C1 segment of cervical spinal cord (tissue), 14 donors: Measurements from ENCODE around the gene MRPS34.
A peak's percentile ranks its signal among the peaks of the same experiment; 100 is the strongest.

Experiments
- DNase-seq, 14 donors: peaks; one replicate each; lab custom pipeline; 2025; lab: John Stamatoyannopoulos, UW

The MRPS34 gene

DNA sequence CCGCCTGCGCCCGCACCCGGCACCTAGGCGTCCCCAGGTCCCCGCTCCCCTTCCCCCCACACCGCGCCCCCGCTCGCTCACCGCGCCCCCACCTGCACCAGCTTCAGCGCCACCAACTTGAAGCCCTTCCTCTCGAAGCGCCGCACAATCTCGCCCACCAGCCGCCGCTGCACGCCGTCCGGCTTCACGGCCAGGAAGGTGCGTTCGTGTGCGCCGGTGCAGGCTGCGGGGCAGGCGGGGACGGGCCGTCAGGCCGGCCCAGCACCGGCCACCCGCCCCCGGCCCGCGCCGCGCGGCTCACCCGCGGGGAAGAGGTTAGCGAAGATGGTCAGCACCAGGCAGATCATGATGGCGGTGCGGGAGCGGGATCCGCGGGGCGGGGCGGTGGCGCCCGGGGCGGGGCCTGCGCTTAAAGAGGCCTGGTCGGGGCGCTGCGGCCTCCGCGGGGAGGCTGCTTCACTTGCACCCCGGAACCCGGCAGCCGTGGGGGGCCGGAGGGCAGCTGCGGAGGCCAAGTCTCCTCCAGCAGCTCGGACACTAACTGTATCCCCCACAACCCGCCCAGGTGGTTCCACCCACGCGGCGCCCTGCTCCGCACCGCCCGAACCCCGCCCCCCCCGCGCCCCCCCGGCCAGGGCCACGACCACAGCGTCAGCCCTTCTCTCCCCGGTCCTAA is 1.6 kb downstream of the MRPS34 start, which contains the start of gene NME3:
TSS of gene NME3 (minus strand) at position 356 of the 676 bp plus-strand sequence. CDS start at position 347, 9 bp downstream.
- peak in 13 of 14 donors; percentile 10 to 82 (median 51) for DNase-seq

DNA sequence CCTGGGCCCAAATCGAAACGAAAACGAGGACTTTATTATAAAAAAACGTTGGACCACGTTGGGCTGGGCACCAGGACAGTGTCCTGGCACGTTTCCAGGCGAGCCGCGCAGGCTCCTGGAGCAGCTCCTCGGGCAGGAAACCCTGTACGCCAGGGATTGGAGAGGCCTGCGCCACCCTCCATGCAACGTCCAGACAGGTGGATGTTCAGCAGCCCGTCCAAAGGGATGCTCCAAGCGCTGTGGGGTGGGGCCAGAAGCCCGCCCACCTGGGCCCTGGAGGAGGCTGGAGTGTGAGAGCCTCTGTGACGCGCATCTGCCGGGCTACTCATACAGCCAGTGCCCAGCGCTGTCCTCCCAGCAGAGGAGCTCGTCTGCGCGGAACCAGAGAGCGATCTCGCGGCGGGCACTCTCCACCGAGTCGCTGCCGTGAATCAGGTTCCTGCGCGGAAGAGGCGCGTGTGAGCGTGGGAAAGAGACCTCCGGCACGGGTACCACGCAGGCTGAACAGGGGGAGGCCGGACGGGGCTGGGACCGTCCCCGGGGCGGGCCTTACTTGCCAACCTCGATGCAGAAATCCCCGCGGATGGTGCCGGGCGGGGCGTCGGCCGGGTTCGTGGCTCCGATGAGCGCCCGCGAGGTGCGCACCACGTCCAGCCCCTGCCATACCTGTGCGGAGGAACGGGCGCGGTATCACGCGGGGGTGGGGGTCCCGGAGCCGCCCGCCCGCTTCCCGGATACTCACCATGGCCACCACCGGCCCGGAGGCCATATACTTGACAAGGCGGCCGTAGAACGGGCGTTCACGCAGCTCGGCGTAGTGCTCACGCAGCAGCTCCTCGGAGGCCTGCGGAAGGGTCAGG is 2.4 kb downstream of the MRPS34 start:
- DNase-seq = peak in 10 of 14 donors; percentile 18 to 72 (median 48)

DNA sequence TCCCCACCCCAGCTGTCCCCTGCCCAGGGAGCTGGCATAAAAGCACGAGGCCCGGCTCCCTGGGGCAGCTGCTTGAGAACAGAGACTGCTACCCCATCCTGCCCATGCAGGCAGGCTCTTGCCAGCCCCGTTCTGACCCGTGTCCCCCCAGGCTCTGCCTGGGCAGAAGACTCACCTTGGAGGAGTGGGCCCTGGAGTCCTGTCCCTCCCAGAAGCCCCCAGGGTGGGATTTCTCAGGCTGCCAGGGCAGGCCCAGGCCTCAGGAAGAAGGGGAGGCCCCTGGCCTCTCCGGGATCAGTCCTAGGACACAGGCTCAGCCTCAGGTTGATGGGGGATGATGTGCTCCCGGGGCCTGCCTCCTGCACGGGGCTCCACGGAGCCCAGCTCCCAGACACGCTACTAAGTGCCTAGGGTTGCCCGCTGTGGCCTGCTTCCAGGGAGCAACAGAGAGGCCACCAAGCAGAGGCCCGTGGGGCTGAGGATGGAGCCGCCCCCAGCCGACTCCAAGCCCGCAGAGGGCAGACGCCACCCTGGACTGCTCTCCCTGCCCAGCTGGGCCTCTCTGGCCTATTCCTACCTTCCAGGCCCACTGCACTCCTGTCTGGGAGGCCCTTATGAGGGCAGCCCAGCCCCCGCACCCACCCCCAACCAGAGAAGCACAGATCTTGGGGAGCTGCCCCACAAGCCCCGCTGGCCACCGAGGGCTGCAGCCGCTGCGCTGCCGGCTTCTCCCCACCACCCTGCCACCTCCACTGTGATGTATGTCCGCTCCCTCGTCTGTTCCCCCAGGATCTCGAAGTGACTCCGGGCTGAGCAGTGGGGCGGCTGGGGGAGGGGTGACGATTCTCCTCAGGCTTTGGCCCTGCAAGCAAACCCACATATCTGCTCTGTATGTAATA is 3.3 kb downstream of the MRPS34 start:
- peak in 4 of 14 donors; percentile 38 to 48 (median 47) for DNase-seq

DNA sequence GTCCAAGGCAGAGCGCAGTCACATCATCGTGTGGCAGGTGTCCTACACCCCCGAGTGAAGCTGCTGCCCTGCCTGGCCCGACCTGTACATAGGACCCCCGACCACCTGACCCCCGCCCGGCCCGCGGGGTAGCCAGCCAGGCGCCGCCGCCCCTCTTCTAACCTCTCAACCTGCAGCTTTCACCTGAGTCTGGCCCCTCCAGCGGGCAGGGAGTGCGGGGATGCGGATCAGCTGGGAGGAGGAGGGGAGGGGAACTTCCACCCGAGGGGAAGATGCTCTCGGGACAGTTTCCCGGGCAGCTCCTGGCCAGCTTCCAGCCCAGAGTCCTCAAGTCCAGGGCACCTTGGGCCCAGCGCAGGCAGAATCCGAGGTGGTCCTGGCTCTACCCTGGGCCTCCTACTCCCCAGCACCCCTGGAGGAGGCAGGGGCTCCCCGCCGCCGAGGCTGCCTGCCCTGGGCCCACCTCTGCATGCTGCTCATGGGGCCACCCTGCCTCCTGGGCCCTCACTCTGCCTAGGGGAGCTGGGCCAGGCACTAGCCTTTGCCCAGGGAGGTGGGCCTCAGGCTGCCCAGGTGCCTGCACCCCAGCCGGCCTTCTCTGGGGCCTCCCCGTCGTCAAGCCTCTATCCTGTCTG is 4.0 kb downstream of the MRPS34 start:
- peak in 1 of 14 donors; percentile 48 for DNase-seq

DNA sequence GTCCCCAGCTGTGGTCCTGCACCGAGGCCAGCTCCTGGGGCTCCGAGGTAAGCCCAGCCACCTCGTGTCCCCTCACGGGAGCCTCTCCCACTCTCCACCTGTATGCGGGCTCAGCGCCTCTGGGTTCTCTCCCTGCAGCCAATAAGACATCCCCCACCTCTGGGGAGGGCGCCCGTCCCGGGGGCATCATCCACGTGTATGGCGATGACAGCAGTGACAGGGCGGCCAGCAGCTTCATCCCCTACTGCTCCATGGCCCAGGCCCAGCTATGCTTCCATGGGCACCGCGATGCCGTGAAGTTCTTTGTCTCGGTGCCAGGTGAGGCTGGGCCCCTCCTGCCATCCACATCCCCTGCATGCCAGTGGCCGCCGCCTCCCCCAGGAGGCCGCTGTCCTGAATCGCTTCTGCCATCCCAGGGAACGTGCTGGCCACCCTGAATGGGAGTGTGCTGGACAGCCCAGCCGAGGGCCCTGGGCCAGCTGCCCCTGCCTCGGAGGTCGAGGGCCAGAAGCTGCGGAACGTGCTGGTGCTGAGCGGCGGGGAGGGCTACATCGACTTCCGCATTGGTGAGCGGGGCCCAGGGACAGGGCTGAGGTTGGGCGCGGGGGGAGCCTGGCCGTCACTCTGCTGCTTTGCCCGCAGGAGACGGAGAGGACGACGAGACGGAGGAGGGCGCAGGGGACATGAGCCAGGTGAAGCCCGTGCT is 4.7 kb downstream of the MRPS34 start:
- DNase-seq = no peak

DNA sequence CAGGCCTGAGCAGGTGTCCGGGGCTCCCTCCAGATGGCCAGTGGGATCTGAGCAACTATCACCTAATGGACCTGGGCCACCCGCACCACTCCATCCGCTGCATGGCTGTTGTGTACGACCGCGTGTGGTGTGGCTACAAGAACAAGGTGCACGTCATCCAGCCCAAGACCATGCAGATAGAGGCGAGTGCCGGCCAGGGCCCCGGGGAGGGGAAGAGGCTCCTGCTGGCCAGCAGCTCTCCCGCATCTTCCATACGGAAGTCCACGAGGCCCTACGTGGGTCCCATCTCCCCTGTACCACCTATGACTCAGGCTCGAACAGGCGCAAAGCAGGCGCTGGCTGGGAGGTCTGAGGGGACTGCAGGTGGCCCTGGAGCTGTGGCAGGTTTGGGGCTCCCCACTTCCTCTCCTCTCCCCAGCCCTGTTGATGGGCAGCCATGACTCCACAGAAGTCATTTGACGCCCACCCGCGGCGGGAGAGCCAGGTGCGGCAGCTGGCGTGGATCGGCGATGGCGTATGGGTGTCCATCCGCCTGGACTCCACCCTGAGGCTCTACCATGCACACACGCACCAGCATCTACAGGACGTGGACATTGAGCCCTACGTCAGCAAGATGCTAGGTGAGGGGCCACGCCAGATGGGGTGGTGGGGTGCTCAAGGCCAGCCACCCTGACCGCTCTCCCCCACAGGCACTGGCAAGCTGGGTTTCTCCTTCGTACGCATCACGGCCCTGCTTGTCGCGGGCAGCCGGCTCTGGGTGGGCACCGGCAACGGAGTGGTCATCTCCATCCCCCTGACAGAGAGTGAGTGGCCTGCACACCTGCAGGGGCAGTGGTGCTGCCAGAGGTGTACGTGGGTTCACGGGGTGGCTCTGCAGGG is 5.6 kb downstream of the MRPS34 start:
- peak in 1 of 14 donors; percentile 35 for DNase-seq

DNA sequence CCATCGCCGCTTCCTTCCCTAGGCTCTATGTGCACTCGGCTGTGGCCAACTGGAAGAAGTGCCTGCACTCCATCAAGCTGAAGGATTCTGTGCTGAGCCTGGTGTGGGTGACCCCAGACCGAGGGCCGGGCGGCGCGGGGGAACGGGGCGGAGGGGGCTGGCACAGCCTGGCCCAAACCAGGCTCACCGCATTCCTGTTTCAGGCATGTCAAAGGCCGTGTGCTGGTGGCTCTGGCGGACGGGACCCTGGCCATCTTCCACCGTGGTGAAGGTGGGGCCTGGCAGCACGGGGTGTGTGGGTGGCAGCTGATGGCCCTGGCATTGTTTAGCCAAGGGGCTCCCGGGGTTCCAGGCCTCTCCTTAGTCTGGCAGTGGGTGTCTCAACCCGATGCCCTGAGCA is 6.2 kb downstream of the MRPS34 start:
- DNase-seq = peak in 1 of 14 donors; percentile 35

DNA sequence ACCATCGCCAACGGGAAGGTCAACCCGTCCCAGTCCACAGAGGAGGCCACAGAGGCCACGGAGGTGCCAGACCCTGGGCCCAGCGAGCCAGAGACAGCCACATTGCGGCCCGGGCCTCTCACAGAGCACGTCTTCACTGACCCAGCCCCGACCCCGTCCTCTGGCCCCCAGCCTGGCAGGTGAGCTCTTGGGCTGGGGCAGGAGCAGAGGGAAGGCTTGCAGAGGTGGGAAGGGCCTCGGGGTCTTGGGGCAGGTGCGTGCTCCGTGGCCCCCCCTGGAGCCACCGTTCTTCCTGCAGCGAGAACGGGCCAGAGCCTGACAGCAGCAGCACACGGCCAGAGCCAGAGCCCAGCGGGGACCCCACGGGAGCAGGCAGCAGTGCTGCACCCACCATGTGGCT is 6.7 kb downstream of the MRPS34 start:
- DNase-seq = no peak

DNA sequence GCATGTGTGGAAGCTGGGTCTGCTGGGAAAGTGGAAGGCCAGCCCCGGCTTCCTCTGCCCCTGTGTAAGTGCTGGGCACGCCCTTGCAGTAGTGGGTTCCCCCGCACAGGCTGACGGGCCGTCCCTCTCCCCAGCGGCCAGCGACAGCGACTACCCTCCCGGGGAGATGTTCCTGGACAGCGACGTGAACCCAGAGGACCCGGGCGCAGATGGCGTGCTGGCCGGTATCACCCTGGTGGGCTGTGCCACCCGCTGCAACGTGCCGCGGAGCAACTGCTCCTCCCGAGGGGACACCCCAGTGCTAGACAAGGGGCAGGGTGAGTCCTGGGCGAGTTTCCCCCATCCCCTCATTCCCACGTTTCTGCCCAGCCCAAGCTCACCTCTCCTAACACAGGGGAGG is 7.1 kb downstream of the MRPS34 start:
- DNase-seq = no peak

DNA sequence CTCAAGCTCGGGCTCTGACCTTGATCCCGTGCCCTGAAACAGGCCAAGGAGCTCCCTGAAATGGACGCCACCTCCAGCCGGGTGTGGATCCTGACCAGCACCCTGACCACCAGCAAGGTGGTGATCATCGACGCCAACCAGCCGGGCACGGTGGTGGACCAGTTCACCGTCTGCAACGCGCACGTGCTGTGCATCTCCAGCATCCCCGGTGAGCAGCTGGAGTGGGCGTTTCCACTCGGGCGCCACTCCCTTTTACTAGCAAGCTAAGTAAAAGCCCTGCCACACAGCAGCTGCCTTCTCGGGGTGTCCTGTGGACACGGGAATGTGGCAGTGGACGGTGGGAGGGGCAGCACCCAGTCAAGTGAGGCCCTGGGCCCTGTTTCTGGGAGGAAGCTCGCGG is 8.0 kb downstream of the MRPS34 start:
- no peak for DNase-seq

DNA sequence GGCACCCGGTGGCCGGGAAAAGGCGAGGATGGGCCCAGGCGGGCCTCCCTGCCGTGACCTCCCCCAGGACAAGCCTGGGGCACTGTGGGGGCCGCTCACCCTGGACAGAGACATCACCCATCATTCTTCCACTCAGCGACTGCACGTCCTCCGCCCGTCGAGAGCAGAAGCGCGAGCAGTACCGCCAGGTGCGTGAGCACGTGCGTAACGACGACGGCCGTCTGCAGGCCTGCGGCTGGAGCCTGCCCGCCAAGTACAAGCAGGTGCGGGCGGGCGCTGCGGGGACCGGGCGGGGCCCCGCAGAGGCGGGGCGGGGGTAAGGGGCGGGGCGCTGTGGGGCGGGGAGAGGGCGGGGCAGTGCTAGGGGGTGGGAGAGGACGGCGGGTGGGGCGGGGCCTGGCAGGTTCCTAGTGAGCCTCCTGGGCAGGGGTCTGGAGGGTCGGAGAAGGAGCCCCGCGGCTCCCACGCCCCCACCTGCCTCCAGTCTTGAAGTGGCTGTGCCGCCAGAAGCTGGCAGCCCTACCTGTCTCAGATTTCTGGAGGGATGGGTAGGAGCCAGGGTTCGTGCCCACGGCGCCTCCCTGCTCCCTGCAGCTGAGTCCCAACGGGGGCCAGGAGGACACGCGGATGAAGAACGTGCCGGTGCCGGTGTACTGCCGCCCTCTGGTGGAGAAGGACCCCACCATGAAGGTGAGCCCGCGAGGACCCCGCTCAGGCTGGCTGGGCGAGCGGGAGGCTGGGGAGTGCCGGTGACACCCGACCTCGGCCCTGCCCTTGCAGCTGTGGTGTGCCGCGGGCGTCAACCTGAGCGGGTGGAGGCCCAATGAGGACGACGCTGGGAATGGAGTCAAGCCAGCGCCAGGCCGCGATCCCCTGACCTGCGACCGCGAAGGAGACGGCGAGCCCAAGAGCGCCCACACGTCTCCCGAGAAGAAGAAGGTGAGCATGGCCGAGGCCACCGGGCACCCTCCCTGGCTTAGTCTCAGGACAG is 9.1 kb downstream of the MRPS34 start:
- DNase-seq = peak in 1 of 14 donors; percentile 48

DNA sequence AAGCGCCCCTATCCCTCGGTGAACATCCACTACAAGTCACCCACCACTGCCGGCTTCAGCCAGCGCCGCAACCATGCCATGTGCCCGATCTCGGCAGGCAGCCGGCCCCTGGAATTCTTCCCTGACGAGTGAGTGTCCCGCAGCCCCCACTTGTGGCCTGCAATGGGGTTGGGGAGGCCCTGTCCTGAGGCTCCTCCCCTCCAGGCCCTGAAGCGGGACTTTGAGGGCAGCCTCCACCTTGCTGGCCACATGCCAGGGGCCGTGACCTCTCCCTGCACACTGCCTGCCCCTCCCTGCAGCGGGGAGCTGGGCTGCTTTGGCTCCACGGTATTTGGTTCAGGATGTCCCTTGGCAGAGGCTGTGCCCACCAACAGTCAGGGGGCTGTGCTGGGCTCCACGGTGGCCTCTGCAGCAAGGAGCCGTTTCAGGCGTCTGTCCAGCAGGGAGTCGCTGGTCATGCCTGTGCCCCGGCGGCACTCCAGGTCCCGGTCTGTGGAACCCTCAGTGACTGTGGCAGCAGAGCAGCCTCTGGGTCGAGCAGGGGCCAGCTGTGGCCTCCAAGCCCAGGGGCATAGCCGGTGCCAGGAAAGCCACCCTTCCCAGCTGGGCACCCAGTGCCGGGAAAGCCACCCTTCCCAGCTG is 9.9 kb downstream of the MRPS34 start:
- peak in 1 of 14 donors; percentile 39 for DNase-seq

DNA sequence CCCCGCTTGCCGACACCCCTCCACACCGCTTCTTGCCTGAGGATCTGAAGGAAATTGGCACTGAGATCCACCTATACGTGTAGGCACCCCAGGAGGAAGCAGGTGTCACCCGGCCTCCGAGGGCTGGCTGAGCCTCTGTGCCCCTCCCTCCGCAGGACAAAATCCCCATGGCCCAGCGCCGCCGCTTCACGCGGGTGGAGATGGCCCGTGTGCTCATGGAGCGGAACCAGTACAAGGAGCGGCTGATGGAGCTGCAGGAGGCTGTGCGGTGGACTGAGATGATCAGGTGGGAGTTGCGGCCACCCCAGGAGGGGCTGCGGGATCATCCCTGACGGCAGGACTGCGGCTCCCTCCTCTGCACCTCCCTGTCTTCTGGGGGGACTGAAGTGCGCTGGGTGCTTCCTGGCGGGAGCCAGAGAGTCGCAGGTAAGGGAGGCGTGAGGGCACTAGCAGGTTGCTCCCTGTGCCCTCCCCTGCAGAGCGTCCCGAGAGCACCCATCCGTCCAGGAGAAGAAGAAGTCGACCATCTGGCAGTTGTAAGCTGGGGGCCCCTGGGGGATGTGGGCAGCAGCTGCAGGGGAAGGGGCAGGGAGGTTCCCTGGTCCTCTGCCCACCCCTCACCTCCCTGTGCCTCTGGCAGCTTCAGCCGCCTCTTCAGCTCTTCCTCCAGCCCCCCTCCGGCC is 10.6 kb downstream of the MRPS34 start:
- no peak for DNase-seq

DNA sequence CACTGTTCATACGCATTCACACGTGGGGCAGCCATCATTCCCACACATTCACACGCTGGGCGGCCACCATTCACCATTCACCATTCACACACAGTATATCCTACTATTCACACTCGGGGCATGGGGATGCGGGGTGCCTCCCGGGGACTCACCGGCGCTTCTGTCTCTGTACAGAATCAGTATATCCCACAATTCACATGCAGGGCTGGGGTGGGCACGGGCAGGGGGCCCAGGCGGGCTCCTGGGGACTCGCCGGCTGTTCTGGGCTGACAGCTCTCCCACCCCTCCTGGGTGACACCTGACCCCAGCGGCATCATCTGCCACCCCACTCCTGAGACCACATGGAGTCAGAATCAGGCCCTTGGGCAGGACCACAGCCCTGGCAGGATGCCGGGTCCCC is 11.2 kb downstream of the MRPS34 start:
- DNase-seq = no peak

DNA sequence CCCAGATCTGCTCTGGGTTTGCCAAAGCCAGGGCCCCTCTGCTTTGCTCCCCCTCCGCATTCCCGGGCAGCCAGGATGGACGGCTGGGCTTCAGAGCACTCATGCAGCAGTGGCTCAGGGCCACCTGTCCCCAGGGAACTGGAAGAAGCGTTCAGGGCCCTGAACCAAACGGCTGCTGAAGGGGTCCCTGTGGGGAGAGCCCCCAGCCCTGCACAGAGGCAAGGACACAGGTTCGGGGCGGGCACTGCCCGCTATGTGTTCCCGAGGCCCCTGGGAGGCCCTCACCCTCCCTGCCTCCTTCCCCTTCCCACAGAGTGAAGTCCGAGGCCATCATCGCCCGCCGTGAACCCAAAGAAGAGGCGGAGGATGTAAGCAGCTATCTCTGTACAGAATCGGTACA is 12.0 kb downstream of the MRPS34 start:
- DNase-seq = no peak

DNA sequence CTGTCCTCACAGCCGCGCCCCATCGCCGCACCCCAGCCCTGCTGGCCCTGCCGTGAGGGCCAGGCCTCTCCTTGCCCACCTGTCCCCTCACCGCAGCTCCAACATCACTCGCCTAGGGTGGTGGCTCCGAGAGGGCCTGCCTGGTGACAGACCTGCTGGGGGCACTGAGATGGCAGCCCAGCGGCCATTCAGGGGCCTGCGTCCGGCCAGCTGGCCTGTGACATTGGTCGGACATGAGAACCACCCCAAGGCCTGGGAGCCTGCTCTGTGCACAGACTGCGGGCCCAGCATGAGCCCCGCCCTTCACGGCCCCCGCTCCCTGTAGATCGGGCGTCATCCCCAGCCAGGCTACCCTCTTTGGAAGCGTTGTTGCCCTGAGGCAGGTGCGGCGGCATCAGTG is 13.4 kb downstream of the MRPS34 start:
- peak in 1 of 14 donors; percentile 21 for DNase-seq

DNA sequence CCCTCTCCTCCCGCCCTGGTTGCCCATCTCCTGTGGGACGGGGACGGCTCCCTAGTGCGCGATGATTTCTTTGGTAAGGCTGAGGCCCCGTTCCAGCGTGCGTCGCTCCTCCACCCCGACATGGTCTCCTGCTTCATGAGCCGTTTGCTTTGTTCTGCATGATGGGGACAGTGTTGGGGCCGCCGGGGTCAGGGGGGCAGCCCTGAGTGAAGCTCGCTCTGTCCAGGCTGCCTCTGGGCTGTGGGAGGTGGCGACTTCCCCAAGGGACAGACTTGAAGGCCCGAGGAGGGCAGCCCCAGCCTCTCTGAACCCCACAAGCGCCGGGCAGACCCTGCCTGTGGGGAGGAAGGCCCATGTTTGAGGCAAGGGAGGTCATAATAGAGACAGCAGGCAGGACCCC is 14.0 kb downstream of the MRPS34 start:
- DNase-seq = no peak
